GM13976 (cell line): Measurements from ENCODE around the gene RHCG.

Experiments used
- DNase-seq: peaks from one replicate; pipeline ENCODE4 v3.0.0; 2012; ENCODE audit warnings: low spot score
- CTCF ChIP-seq: IDR thresholded peaks from 2 replicates; pipeline ENCODE4 v1.5.1; 2012; ENCODE audit warnings: borderline replicate concordance, mild to moderate bottlenecking; ENCODE audit not compliant: insufficient read depth; ENCODE audit errors: extremely low read depth, missing control alignments, control extremely low read depth
- in situ Hi-C: fragments of 300-500 bp; cut with MboI; formaldehyde crosslinking; loops from one replicate; pipeline ENCODE4 v1.12.0; 2022; ENCODE audit warnings: low sequenced_read_pairs, mixed read lengths, inconsistent platforms; ENCODE audit not compliant: unreplicated experiment

Gene RHCG

GRCh38 chr15:89530976-89531375, 34.6 kb upstream of the RHCG start:
- in situ Hi-C loops, result no loop called here
- no peak for TF ChIP-seq CTCF
- DNase-seq, result no peak

DNA sequence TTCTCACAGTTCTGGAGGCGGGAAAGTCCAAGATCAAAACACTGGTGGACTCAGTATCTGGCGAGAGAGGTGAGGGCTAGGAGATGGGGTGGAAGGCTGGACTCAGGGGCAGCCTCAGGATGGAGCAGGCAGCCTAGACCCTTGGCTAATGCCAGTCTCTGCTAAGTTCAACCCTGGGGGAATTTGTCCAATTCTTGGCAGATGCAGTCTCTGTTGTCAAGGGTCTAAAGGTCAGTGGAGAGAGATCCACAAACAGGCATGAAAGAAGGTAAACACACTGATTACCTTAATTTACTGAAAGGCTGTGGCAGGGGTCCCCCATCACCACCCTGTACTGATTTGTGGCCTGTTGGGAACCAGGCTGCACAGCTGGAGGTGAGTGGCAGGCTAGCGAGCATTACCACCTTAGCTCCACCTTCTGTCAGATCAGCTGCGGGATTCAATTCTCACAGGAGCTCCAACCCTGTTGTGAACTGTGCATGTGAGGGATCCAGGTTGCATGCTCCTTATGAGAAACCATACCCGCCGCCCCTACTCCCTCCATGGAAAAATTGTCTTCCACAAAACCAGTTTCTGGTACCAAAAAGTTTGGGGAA, 32.5 kb upstream of the RHCG start:
- TF ChIP-seq CTCF, result no peak
- in situ Hi-C loops, result no loop called here
- DNase-seq, result no peak

- no peak for DNase-seq
- in situ Hi-C loops, result no loop called here
- no peak for TF ChIP-seq CTCF
Observed at GRCh38 chr15:89526601-89527441, 30.4 kb upstream of the RHCG start.

DNA sequence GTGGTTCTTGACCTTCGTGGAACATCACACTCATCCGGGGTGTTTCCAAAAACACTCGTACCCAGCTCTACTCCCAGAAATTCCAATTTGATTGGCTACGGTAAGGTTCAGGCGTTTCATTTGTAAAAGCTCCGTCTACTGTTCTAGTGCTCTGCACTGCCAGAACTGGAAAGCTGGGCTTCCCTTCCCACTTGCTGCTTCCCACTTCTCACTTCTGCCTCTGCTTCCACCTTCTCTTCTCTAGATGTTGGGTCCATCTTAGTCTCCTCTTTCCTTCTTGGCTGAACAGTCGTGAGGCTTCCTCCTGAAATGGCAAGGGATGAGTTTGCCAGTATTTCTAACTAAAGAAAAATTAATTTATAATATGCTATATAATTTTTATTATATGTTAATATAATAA, 29.8 kb upstream of the RHCG start:
- no peak for DNase-seq
- in situ Hi-C loops, result no loop called here
- no peak for TF ChIP-seq CTCF

- no peak for TF ChIP-seq CTCF
- in situ Hi-C loops, result no loop called here
- no peak for DNase-seq
Observed at GRCh38 chr15:89524184-89524583, 27.8 kb upstream of the RHCG start.

- TF ChIP-seq CTCF, result no peak
- in situ Hi-C loops, result no loop called here
- DNase-seq, result no peak
Observed at GRCh38 chr15:89523101-89523500, 26.7 kb upstream of the RHCG start.
